ENCODE results near the gene TULP4. TPM values are rescaled to one million over a fixed set of nuclear protein-coding genes. Genes with fewer than 3 reads are reported as not detected.

TULP4 gene
- total RNA-seq, 1 donor from 2014 or later, result 63.0 TPM

DNA sequence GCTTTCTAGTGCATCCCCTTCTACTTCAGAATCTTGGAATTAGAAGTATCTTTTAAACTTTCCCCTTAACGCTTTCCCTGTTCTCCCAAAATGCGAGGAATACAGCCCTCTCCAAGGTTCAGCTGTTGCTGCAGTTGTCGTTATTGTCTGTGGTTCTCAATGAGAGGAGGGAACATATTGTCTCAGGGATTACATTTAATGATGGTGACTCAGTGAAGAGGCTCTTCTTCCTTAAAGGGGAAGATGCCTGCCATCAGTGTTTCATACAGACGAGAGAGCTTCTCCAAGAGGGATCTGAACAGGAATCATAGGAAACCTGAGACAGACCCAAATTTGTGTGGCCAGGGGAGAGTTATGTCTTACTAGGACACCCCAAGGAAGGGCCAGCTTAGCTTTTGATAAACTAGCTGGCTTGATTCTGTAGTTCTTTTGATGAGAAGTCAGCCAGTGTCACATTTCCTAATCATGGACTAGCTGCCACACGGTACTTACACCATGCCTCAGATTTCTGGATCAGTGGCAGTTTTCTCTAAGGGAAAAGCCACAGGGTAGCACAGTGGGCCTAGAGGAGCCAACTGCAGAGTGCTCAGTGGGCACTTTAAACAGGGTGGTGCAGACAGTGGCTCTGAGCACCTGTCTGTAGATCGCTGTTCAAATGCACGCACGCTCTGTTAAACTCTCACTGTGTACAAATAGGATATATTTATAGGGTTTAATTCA lies 187.9 kb downstream of the TULP4 start:
- no peaks in the 10 kb centered on the region for H3K9me3 Mint-ChIP-seq
- no peaks in the 10 kb centered on the region for H3K27me3 Mint-ChIP-seq
- intact Hi-C loops (cut with micrococcal nuclease), result no loop called here
- CTCF ChIA-PET, result no interaction called here
- H3K36me3 Mint-ChIP-seq (ENCODE audit: low read depth), result peaks cover 80% of the 10 kb centered on the region
- ATAC-seq (ENCODE audit: low read depth), result no peak
- no peak for DNase-seq
- H3K27ac Mint-ChIP-seq, result no peak overlapping the region
- POLR2A ChIA-PET, result no interaction called here
- TF ChIP-seq, protein P1, sequence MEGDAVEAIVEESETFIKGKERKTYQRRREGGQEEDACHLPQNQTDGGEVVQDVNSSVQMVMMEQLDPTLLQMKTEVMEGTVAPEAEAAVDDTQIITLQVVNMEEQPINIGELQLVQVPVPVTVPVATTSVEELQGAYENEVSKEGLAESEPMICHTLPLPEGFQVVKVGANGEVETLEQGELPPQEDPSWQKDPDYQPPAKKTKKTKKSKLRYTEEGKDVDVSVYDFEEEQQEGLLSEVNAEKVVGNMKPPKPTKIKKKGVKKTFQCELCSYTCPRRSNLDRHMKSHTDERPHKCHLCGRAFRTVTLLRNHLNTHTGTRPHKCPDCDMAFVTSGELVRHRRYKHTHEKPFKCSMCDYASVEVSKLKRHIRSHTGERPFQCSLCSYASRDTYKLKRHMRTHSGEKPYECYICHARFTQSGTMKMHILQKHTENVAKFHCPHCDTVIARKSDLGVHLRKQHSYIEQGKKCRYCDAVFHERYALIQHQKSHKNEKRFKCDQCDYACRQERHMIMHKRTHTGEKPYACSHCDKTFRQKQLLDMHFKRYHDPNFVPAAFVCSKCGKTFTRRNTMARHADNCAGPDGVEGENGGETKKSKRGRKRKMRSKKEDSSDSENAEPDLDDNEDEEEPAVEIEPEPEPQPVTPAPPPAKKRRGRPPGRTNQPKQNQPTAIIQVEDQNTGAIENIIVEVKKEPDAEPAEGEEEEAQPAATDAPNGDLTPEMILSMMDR (IDR thresholded peaks at IDR 0.05), result no peak
- peaks cover 5% of the 10 kb centered on the region for H3K4me1 Mint-ChIP-seq
- no peak overlapping the region for H3K4me3 Mint-ChIP-seq

DNA sequence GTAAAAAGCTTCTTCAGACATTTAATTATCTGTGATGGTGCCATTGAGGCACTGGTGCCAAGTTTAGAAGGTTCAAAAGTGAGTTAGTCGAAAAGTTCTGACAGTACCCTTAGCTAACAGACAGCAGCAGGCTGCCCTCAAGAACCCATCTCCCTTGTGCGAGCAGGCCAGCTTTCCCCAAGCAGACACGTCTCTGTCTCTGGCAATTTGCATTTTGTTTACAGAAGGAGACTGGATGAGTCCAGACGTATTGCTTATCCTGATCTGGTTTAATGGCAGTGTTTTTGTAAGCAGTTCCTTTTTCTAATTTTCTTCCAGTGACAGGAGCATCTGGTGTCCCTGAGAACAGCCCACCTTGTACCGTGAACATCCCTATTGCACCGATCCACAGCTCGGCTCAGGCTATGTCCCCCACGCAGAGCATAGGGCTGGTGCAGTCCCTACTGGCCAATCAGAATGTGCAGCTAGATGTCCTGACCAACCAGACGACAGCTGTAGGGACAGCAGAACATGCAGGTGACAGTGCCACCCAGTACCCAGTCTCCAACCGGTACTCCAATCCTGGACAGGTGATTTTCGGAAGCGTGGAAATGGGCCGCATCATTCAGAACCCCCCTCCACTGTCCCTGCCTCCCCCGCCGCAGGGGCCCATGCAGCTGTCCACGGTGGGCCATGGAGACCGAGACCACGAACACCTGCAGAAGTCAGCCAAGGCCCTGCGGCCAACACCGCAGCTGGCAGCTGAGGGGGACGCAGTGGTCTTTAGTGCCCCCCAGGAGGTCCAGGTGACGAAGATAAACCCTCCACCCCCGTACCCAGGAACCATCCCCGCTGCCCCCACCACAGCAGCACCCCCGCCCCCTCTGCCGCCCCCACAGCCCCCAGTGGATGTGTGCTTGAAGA lies 189.3 kb downstream of the TULP4 start:
- H3K36me3 Mint-ChIP-seq (ENCODE audit: low read depth), result peaks cover 77% of the 10 kb centered on the region
- H3K27me3 Mint-ChIP-seq, result no peaks in the 10 kb centered on the region
- intact Hi-C loops (cut with micrococcal nuclease), result no loop called here
- no peak for DNase-seq
- no peaks in the 10 kb centered on the region for H3K9me3 Mint-ChIP-seq
- H3K27ac Mint-ChIP-seq, result no peak overlapping the region
- POLR2A ChIA-PET, result no interaction called here
- no peak overlapping the region for H3K4me3 Mint-ChIP-seq
- CTCF ChIA-PET, result no interaction called here
- TF ChIP-seq, protein P1 (IDR thresholded peaks at IDR 0.05), result no peak
- H3K4me1 Mint-ChIP-seq, result peaks cover 5% of the 10 kb centered on the region
- ATAC-seq (ENCODE audit: low read depth), result no peak

DNA sequence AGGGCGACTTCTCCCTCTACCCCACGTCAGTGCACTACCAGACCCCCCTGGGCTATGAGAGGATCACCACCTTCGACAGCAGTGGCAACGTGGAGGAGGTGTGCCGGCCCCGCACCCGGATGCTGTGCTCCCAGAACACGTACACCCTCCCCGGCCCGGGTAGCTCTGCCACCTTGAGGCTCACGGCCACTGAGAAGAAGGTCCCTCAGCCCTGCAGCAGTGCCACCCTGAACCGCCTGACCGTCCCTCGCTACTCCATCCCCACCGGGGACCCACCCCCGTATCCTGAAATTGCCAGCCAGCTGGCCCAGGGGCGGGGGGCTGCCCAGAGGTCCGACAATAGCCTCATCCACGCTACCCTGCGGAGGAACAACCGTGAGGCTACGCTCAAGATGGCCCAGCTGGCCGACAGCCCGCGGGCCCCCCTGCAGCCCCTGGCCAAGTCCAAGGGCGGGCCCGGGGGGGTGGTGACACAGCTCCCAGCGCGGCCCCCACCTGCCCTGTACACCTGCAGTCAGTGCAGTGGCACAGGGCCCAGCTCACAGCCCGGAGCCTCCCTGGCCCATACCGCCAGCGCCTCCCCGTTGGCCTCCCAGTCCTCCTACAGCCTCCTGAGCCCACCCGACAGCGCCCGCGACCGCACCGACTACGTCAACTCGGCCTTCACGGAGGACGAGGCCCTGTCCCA lies 190.1 kb downstream of the TULP4 start:
- intact Hi-C loops (cut with micrococcal nuclease), result no loop called here
- TF ChIP-seq, protein P1 (IDR thresholded peaks at IDR 0.05), result no peak
- Mint-ChIP-seq H3K9me3 (no peaks in the 10 kb centered on the region), H3K27me3 (no peaks in the 10 kb centered on the region), H3K4me1 (peaks cover 5% of the 10 kb centered on the region), H3K4me3 (no peak overlapping the region), H3K27ac (no peak overlapping the region), H3K36me3 (ENCODE audit: low read depth) (peaks cover 79% of the 10 kb centered on the region)
- ChIA-PET POLR2A (no interaction called here), CTCF (no interaction called here)
- no peak for DNase-seq
- ATAC-seq (ENCODE audit: low read depth), result no peak

DNA sequence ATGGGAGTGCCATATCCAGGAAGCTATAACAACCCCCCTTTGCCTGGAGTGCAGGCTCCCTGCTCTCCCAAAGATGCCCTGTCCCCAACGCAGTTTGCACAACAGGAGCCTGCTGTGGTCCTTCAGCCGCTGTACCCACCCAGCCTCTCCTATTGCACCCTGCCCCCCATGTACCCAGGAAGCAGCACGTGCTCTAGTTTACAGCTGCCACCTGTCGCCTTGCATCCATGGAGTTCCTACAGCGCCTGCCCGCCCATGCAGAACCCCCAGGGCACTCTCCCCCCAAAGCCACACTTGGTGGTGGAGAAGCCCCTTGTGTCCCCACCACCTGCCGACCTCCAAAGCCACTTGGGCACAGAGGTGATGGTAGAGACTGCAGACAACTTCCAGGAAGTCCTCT lies 191.0 kb downstream of the TULP4 start:
- Mint-ChIP-seq H3K36me3 (ENCODE audit: low read depth) (peaks cover 81% of the 10 kb centered on the region), H3K9me3 (no peaks in the 10 kb centered on the region), H3K4me1 (peaks cover 5% of the 10 kb centered on the region), H3K4me3 (no peak overlapping the region), H3K27me3 (no peaks in the 10 kb centered on the region), H3K27ac (no peak overlapping the region)
- TF ChIP-seq, protein P1 (IDR thresholded peaks at IDR 0.05), result no peak
- ATAC-seq (ENCODE audit: low read depth) (no peak), DNase-seq (no peak)
- ChIA-PET CTCF (no interaction called here), POLR2A (no interaction called here)
- intact Hi-C loops (cut with micrococcal nuclease), result no loop called here

DNA sequence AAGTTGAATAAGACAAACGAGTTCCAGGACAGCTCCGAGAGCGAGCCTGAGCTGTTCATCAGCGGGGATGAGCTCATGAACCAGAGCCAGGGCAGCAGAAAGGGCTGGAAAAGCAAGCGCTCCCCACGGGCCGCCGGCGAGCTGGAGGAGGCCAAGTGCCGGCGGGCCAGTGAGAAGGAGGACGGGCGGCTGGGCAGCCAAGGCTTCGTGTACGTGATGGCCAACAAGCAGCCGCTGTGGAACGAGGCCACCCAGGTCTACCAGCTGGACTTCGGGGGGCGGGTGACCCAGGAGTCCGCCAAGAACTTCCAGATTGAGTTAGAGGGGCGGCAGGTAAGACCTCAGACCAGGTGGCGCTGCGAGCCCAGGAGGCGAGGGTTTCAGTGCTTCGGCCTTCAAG lies 191.6 kb downstream of the TULP4 start:
- Mint-ChIP-seq H3K36me3 (ENCODE audit: low read depth) (peaks cover 76% of the 10 kb centered on the region), H3K27me3 (no peaks in the 10 kb centered on the region), H3K4me3 (no peak overlapping the region), H3K27ac (no peak overlapping the region), H3K9me3 (no peaks in the 10 kb centered on the region), H3K4me1 (peaks cover 5% of the 10 kb centered on the region)
- intact Hi-C loops (cut with micrococcal nuclease), result no loop called here
- DNase-seq (no peak), ATAC-seq (ENCODE audit: low read depth) (no peak)
- POLR2A ChIA-PET, result no interaction called here
- CTCF ChIA-PET, result no interaction called here
- TF ChIP-seq, protein P1 (IDR thresholded peaks at IDR 0.05), result no peak

All from activated B cell treated with CpG ODN at 0.5 μM for 24 hours (primary cell).